Ascending aorta (tissue), 2 donors: ENCODE measurements around the gene BICRA. TPM values are rescaled to one million over a fixed set of nuclear protein-coding genes. Genes with fewer than 3 reads are reported as not detected.
A peak's percentile ranks its signal among the peaks of the same experiment; 100 is the strongest.
"Not testable (repeated sequence)": the region's sequence is repeated elsewhere in the genome, so short reads cannot be mapped to it uniquely, and the experiment has no call there.

Experiments
- DNase-seq, 2 donors: peaks; one replicate each; pipeline ENCODE4 v3.0.0-alpha.2; 2019; ENCODE audit warnings: low spot score in 2 of 2
- H3K27ac ChIP-seq, 2 donors: fragments of 200-600 bp; sonication (generic); one replicate each; pipeline ENCODE4 v1.5.1; 2016 to 2017; ENCODE audit warnings: mild to moderate bottlenecking in 1 of 2
- H3K27me3 ChIP-seq: fragments of 200-600 bp; sonication (generic); one replicate; pipeline ENCODE4 v1.5.1; 2017
- H3K36me3 ChIP-seq, 2 donors: fragments of 200-600 bp; sonication (generic); one replicate each; pipeline ENCODE4 v1.5.1; 2016
- H3K4me1 ChIP-seq, 2 donors: fragments of 200-600 bp; sonication (generic); one replicate each; pipeline ENCODE4 v1.5.1; 2016 to 2017; ENCODE audit warnings: mild to moderate bottlenecking in 1 of 2
- H3K4me3 ChIP-seq, 2 donors: fragments of 200-600 bp; sonication (generic); one replicate each; pipeline ENCODE4 v1.5.1; 2016 to 2017; ENCODE audit warnings: mild to moderate bottlenecking in 1 of 2
- H3K9me3 ChIP-seq, 2 donors: fragments of 200-600 bp; sonication (generic); one replicate each; pipeline ENCODE4 v1.5.1; 2016
- CTCF ChIP-seq, 3 experiments: fragments of 200-600 bp in 2 of 3; fragments of 450-650 bp in 1 of 3; sonication (generic) in 2 of 3; IDR thresholded peaks; one replicate each; pipeline ENCODE4 v1.5.1; 2016 to 2019; ENCODE audit warnings: antibody characterized with exemption in 3 of 3, mild to moderate bottlenecking in 1 of 3, moderate library complexity in 1 of 3
- intact Hi-C: fragments of 100-400 bp; cut with DNase I; formaldehyde crosslinking; loops from one replicate; pipeline ENCODE4 v1.15.1; 2023
- total RNA-seq: library from RNA; depleted of rRNA; stranded (reverse); fragments of >200 nt; gene quantifications from one replicate; pipeline ENCODE4 v1.1.0, GENCODE V29; 2016

The BICRA gene
- total RNA-seq, 1 donor from 2014 or later, result 19.7 TPM

- intact Hi-C loops, result no loop called here
Observed at GRCh38 chr19:47663435-47663910, 54.5 kb downstream of the BICRA start.

DNA sequence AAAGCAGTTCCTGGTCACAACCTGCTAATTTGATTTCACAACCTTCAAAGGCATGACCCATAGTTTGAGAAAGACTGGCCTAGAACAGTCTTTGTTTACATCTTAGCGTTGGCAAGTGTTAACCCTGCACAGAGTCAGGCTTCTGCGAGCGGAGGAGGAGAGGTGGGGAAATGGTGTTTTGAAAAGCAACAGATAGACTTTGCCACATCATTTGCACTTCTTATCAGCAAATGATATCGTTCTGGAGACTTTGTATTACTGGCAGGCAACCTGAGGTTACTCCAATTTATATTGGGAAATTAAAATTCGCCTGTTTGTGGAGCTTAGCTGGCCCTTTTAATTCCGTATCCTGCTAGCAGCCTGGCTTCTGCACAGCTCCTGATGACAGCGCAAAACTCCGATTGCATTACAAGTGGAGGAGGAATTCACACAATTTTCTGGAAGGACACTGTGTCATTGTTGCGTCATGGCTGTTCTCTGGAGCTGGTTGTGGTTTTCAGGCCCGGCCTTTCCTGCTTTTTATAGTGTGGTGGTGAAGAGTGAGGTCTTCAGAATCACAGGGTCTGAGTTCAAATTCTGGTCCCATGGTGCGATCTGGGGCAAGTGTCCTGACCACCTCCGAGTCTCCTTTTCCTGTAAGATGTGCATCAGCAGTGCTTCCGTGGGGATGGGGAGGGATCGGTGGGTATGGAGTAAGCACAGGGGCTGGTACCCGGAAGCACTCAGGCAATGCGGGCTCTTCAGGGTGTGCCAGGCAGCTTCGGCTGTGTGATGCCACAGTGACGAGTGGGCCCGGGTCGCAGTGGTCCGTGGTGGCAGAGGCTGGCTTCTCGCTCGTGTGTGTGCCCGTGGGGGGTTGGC, 55.2 kb downstream of the BICRA start:
- peak overlapping the region in 1 of 2 donors; percentile 47 for H3K4me3 ChIP-seq
- H3K36me3 ChIP-seq, result no peaks in the 10 kb centered on the region
- no peaks in the 10 kb centered on the region for H3K27me3 ChIP-seq
- intact Hi-C loops, result loop anchor here (1.0 to 2.0 kb wide), 3 partner anchors 33 to 64 kb away; partner anchors contain the start of gene BICRA
- H3K9me3 ChIP-seq, result no peaks in the 10 kb centered on the region
- H3K27ac ChIP-seq, result peak overlapping the region; percentile 95 to 97
- no peak for TF ChIP-seq CTCF (IDR thresholded peaks at IDR 0.05)
- DNase-seq, result peak; percentile 73 to 95
- peaks cover 11 to 41% of the 10 kb centered on the region in 2 donors for H3K4me1 ChIP-seq

More at GRCh38 chr19:47663435-47663910, 54.5 kb downstream of the BICRA start:
- TF ChIP-seq CTCF (IDR thresholded peaks at IDR 0.05), result no peak
- no peaks in the 10 kb centered on the region for H3K36me3 ChIP-seq
- peak overlapping the region in 1 of 2 donors; percentile 47 for H3K4me3 ChIP-seq
- H3K4me1 ChIP-seq, result peaks cover 11 to 41% of the 10 kb centered on the region in 2 donors
- peak overlapping the region; percentile 95 to 97 for H3K27ac ChIP-seq
- H3K9me3 ChIP-seq, result no peaks in the 10 kb centered on the region
- no peak for DNase-seq
- no peaks in the 10 kb centered on the region for H3K27me3 ChIP-seq

DNA sequence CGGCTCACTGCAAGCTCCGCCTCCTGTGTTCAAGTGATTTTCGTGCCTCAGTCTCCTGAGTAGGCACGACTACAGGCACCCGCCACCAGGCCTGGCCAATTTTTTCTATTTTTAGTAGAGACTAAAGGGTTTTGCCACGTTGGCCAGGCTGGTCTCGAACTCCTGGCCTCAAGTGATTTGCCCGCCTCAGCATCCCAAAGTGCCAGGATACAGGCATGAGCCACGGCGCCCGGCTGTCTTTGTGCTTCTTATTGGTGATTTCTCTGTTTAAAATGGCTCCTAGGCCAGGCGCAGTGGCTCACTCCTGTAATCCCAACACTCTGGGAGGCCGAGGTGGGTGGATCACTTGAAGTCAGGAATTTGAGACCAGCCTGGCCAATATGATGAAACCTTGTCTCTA, 59.6 kb downstream of the BICRA start:
- Histone ChIP-seq H3K4me1 (peaks cover 4 to 17% of the 10 kb centered on the region in 2 donors), H3K36me3 (peaks cover under 1 to 18% of the 10 kb centered on the region in 2 donors)
- DNase-seq, H3K27me3 ChIP-seq, H3K27ac ChIP-seq, H3K4me3 ChIP-seq, intact Hi-C loops, H3K9me3 ChIP-seq: not testable (repeated sequence)

GRCh38 chr19:47670736-47671135, 61.8 kb downstream of the BICRA start:
- intact Hi-C loops, result no loop called here
- H3K27me3 ChIP-seq, result no peaks in the 10 kb centered on the region
- H3K9me3 ChIP-seq, result no peaks in the 10 kb centered on the region
- H3K27ac ChIP-seq, result no peak overlapping the region
- H3K4me3 ChIP-seq, result no peak overlapping the region
- H3K4me1 ChIP-seq, result peaks cover 0 to 5% of the 10 kb centered on the region in 2 donors
- no peak for TF ChIP-seq CTCF (IDR thresholded peaks at IDR 0.05)
- peaks cover 15 to 38% of the 10 kb centered on the region in 2 donors for H3K36me3 ChIP-seq
- DNase-seq, result no peak

- peaks cover 0 to 3% of the 10 kb centered on the region in 2 donors for H3K4me1 ChIP-seq
- no peaks in the 10 kb centered on the region for H3K27me3 ChIP-seq
- no peak for DNase-seq
- H3K4me3 ChIP-seq, result no peak overlapping the region
- intact Hi-C loops, result no loop called here
- no peaks in the 10 kb centered on the region for H3K9me3 ChIP-seq
- H3K36me3 ChIP-seq, result peaks cover 15 to 43% of the 10 kb centered on the region in 2 donors
- no peak for TF ChIP-seq CTCF (IDR thresholded peaks at IDR 0.05)
- no peak overlapping the region for H3K27ac ChIP-seq
Observed at GRCh38 chr19:47671499-47671898, 62.6 kb downstream of the BICRA start.

GRCh38 chr19:47673426-47673825, 64.5 kb downstream of the BICRA start:
- H3K27me3 ChIP-seq, result no peaks in the 10 kb centered on the region
- H3K27ac ChIP-seq, result no peak overlapping the region
- no peak for DNase-seq
- peaks cover 25 to 56% of the 10 kb centered on the region in 2 donors for H3K36me3 ChIP-seq
- intact Hi-C loops, result no loop called here
- H3K4me1 ChIP-seq, result no peaks in the 10 kb centered on the region
- no peaks in the 10 kb centered on the region for H3K9me3 ChIP-seq
- no peak overlapping the region for H3K4me3 ChIP-seq
- no peak for TF ChIP-seq CTCF (IDR thresholded peaks at IDR 0.05)
